Dendritic cell treated with granulocyte-macrophage colony-stimulating factor and Interleukin-4, amounts not matched to agents 40 ng/mL and 50 ng/mL, for 4 days (primary cell): Measurements from ENCODE around the gene JADE2.
"Not testable (repeated sequence)": the region's sequence is repeated elsewhere in the genome, so short reads cannot be mapped to it uniquely, and the experiment has no call there.

Experiments used
- H3K27ac Mint-ChIP-seq: one replicate; pipeline ENCODE4 v1.8.0; 2022; ENCODE audit warnings: mild to moderate bottlenecking, mixed read lengths
- H3K27me3 Mint-ChIP-seq: one replicate; pipeline ENCODE4 v1.8.0; 2022; ENCODE audit warnings: mild to moderate bottlenecking, mixed read lengths
- H3K36me3 Mint-ChIP-seq: one replicate; pipeline ENCODE4 v1.8.0; 2022; ENCODE audit warnings: low read depth, mixed read lengths
- H3K4me1 Mint-ChIP-seq: one replicate; pipeline ENCODE4 v1.8.0; 2022; ENCODE audit warnings: low read depth, mixed read lengths
- H3K4me3 Mint-ChIP-seq: one replicate; pipeline ENCODE4 v1.8.0; 2022; ENCODE audit warnings: mild to moderate bottlenecking, moderate library complexity, mixed read lengths
- H3K9me3 Mint-ChIP-seq: one replicate; pipeline ENCODE4 v1.8.0; 2022; ENCODE audit warnings: mixed read lengths
- intact Hi-C: fragments of 100-400 bp; cut with micrococcal nuclease; formaldehyde crosslinking; loops from one replicate; pipeline ENCODE4 v1.15.0; 2022

Gene JADE2

DNA sequence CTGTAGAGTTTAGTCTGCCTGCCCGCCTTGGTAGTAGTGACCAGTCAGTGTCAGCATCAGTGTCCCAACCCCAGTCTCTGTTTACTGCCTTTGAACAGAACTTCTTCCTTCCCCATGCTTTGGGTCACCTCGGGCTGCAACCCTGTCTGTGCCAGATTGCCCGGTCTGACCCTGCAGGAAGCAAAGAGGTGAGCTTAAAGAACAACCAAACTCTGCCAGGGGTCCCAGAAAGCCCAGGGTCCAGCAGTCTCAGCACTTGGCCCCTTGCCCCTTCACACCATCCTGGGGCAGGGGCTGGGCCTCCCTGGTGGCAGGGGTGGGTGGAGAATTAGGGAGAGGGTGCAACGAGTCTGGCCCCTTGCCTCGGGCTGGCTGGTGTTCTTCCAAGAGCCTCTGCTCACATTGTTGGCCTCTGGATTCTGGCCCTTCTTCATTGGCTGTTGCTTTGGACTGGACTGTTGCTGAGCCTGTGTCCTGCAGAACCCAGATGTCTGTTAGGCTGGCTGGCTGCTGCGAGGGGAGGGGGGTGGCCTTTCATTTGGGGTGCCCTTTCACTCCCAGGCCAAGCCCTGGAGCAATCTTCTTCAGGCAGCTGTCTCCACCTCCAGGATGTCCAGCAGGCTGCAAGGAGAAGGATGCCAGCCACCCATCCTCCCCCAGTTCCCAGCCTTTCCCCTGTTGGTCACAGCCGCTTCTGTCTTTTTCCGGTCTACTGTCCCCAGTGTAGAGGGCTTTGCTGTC lies 55.9 kb downstream of the JADE2 start:
- Mint-ChIP-seq H3K9me3 (no peaks in the 10 kb centered on the region), H3K27me3 (no peaks in the 10 kb centered on the region), H3K4me1 (peaks cover 16% of the 10 kb centered on the region), H3K4me3 (no peak overlapping the region), H3K36me3 (peaks cover 50% of the 10 kb centered on the region), H3K27ac (no peak overlapping the region)
- intact Hi-C loops, result loop anchor here (10.0 kb wide), 2 partner anchors 187 to 377 kb away; no protein-coding TSS in a partner anchor

DNA sequence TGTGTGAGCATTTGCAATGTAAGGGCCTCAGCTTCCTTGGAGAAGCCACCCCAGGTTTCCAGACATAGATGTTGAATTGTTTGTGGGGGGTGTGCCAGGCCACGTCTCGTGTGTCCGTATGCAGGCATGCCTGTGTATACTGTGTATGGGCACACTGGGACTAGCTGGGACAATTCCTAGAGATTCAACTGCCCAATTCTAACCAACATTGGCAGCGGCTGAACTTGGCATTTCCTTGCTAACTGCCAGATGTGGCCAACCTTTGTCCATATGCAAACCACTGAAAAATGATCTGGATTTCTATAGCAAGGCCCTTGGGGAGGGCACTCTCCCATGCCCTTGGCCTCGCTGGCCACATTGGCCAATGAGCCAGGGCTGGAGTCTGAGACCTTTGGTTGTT lies 56.8 kb downstream of the JADE2 start:
- Mint-ChIP-seq H3K27me3 (no peaks in the 10 kb centered on the region), H3K4me1 (peaks cover 13% of the 10 kb centered on the region), H3K4me3 (no peak overlapping the region), H3K27ac (no peak overlapping the region), H3K36me3 (peaks cover 41% of the 10 kb centered on the region), H3K9me3 (no peaks in the 10 kb centered on the region)
- intact Hi-C loops, result loop anchor here (10.0 kb wide), 2 partner anchors 187 to 377 kb away; no protein-coding TSS in a partner anchor

DNA sequence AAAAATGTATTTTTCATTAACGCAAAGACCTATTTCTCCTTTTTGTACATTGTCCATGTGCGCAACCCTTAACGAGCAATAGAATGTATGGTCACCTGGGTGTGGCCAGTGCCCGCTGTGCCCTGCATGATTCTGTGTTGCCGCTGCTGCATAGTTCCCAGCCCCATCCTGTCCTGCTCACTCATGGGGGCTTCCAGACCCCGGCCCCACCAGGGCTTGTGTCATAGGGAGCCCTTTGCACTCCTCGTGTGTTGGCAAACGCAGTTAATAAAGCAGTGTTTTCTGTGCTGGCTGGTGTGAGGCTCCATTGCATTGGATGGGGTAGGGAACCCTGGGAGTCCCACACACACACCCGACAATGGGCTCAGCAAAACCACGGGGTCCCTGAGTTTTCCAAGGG lies 57.5 kb downstream of the JADE2 start:
- no peaks in the 10 kb centered on the region for H3K27me3 Mint-ChIP-seq
- peaks cover 34% of the 10 kb centered on the region for H3K36me3 Mint-ChIP-seq
- H3K4me1 Mint-ChIP-seq, result peaks cover 6% of the 10 kb centered on the region
- no peaks in the 10 kb centered on the region for H3K9me3 Mint-ChIP-seq
- no peak overlapping the region for H3K27ac Mint-ChIP-seq
- no peak overlapping the region for H3K4me3 Mint-ChIP-seq
- intact Hi-C loops, result loop anchor here (10.0 kb wide), 2 partner anchors 188 to 378 kb away; no protein-coding TSS in a partner anchor

DNA sequence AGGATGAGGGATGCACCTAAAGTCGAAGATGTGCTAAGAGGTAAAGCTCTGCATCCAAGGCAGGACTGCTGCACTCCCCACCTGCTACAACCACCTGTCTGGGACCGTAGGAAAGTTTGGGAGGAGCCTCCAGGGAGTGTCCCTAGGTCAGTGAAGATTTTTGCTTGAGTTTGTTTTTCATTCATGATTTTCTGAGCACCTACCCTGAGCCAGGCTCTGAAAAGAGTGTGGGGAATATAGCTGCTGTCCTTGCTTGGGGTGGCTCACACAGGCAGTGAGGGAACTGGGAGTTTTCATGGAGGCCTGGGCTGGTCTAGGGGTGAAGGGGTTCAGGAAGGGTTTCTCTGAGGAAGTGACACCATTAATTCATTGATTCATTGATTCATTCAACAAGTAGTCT lies 58.3 kb downstream of the JADE2 start:
- no peak overlapping the region for H3K27ac Mint-ChIP-seq
- H3K4me1 Mint-ChIP-seq, result peaks cover 6% of the 10 kb centered on the region
- intact Hi-C loops, result loop anchor here (10.0 kb wide), 2 partner anchors 189 to 379 kb away; no protein-coding TSS in a partner anchor
- H3K4me3 Mint-ChIP-seq, result no peak overlapping the region
- H3K27me3 Mint-ChIP-seq, result no peaks in the 10 kb centered on the region
- H3K9me3 Mint-ChIP-seq, result no peaks in the 10 kb centered on the region
- H3K36me3 Mint-ChIP-seq, result peaks cover 26% of the 10 kb centered on the region

DNA sequence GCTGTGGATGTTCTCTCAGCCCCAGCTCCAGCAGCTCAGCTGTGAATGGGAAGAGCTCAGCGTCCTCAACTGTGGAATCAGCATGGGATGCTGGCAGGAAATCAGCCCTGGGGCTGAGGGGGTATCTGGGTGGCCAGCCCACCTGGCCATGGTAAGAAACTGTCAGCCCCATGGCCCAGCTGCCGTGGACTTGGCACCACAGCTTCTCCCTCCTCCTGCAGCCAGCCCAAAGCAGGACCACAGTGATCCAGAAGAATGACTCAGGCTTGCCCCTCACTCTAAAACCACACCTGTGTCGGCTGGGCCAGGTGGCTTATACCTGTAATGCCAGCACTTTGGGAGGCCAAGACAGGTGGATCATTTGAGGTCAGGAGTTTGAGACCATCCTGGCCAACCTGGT lies 59.2 kb downstream of the JADE2 start:
- intact Hi-C loops, result loop anchor here (10.0 kb wide), 2 partner anchors 190 to 380 kb away; no protein-coding TSS in a partner anchor
- Mint-ChIP-seq H3K4me3 (no peak overlapping the region), H3K27me3 (no peaks in the 10 kb centered on the region), H3K27ac (no peak overlapping the region), H3K4me1 (peaks cover 6% of the 10 kb centered on the region), H3K36me3 (peaks cover 17% of the 10 kb centered on the region), H3K9me3 (no peaks in the 10 kb centered on the region)

DNA sequence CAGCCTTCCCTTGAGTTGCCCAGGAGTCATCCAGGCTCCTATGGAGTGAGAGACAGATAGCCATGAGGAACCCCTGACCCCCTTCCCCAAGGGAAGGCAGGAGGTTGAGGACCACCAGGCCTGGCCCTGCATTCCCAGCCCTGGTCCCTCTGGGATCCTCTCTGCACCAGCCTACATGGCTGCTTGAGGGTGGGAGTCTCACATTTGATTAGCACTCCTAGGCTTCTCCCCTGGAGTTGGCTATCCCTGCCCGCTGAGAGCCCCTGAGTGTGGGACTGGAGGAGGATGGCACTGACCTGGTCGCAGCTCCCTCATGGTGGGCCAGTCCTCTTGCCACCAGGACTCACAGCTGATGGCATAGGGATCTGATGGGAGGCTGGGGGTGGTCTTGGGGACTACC lies 60.5 kb downstream of the JADE2 start:
- H3K27me3 Mint-ChIP-seq, result no peaks in the 10 kb centered on the region
- no peaks in the 10 kb centered on the region for H3K9me3 Mint-ChIP-seq
- H3K4me1 Mint-ChIP-seq, result peaks cover 6% of the 10 kb centered on the region
- H3K36me3 Mint-ChIP-seq, result peaks cover 4% of the 10 kb centered on the region
- H3K27ac Mint-ChIP-seq, result no peak overlapping the region
- intact Hi-C loops, result loop anchor here (1.0 to 10.0 kb wide), 3 partner anchors 191 to 381 kb away; no protein-coding TSS in a partner anchor
- no peak overlapping the region for H3K4me3 Mint-ChIP-seq

DNA sequence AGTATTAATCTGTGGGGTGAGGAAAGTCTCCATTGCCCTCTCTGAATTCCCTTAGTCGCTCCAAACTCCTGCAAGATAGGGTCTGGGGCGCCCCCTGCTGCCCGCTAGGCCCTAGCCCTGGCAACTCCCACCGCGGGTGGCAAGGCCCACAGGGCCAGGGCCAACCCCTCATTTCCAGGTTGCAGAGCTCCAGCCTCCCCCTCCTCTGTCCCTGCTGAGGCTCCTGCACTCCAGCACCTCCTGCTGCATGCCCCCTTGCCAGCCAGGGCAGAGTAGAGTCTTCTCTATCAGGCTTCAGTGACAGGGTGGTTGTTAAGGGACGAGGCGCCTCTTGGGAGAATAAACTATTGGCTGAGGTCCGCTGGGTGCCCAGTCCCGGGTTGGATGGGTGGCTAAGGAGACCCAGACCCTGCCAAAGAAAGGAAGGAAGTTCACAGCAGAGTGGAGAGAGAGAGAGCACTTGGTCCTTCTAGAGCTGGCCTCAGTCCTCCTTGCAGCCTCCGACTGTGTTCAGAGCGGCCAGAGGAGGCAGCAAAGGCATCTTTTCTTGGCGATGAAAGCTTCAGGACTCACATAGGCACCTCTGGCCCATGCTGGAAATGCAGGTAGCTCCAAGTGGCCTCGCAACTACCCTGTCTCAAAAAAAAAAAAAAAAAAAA lies 61.5 kb downstream of the JADE2 start:
- H3K4me1 Mint-ChIP-seq, result peaks cover 6% of the 10 kb centered on the region
- H3K27ac Mint-ChIP-seq, result no peak overlapping the region
- no peaks in the 10 kb centered on the region for H3K36me3 Mint-ChIP-seq
- H3K4me3 Mint-ChIP-seq, result no peak overlapping the region
- no peaks in the 10 kb centered on the region for H3K27me3 Mint-ChIP-seq
- H3K9me3 Mint-ChIP-seq, result no peaks in the 10 kb centered on the region
- intact Hi-C loops, result loop anchor here (1.0 to 10.0 kb wide), 3 partner anchors 192 to 382 kb away; no protein-coding TSS in a partner anchor

DNA sequence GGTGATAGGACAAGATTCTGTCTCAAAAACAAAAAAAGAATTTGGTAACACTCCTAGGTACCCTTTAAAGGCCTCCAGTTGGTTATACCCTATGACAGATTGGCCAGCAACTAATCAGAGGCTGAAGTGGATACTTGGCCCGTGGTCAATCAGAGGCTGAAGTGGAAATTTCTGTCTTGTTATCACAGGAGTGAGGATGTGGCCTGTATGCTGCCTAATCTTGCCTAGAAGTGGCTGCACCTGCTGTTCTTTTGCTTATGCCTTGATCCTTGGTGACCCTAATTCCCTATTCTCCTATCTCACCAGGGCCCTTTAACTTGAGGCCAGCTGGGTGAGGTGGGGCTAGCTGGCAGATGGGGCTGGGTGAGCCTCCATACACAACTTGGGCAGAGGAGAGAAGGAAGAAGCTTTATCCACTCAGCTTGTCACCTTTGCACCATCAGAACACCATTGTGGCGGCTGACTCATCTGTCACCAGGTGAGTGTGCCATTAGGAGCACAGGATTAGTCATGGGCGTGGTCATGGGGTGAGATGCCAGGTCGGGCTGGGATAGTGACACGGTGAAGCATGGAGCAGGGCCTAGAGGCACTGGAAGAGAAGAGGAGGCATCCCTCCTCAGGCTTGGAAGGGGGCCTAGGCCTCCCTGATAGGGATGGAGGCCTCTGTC lies 65.7 kb downstream of the JADE2 start:
- Mint-ChIP-seq H3K9me3 (no peaks in the 10 kb centered on the region), H3K27me3 (no peaks in the 10 kb centered on the region), H3K4me3 (no peak overlapping the region), H3K36me3 (no peaks in the 10 kb centered on the region), H3K27ac (no peak overlapping the region), H3K4me1 (peaks cover 6% of the 10 kb centered on the region)
- intact Hi-C loops, result no loop called here

DNA sequence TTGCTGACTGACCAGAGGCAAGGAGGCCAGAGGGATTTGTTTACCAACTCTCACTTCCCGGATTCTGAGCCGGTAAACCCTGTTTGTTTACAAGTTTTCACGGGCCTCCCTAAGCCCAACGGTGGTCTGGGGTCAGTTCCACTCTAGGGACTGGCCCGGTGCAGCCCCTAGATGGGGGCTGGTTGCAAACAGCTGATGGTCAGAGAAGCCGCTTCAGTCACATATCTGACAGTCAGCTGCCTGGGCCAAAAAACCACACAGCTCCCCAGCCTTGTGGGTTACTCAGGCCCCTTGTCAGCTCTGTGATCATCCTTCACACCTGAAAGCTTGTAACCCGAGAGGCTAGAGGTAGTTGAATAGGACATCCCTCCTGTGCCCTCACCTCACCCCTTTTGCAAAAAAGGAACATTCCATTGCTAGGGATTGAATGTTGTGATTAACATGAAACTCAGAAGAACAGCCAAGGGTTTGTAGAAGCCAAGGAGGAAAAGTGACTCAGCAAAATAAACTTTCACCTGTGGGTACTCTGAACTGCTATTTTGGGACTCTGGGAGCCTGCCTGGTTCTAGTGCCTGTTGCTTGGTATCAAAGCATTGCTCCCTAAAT lies 66.8 kb downstream of the JADE2 start:
- no peak overlapping the region for H3K27ac Mint-ChIP-seq
- no peaks in the 10 kb centered on the region for H3K27me3 Mint-ChIP-seq
- H3K36me3 Mint-ChIP-seq, result no peaks in the 10 kb centered on the region
- no peak overlapping the region for H3K4me3 Mint-ChIP-seq
- H3K4me1 Mint-ChIP-seq, result peaks cover under 1% of the 10 kb centered on the region
- intact Hi-C loops, result no loop called here
- no peaks in the 10 kb centered on the region for H3K9me3 Mint-ChIP-seq

DNA sequence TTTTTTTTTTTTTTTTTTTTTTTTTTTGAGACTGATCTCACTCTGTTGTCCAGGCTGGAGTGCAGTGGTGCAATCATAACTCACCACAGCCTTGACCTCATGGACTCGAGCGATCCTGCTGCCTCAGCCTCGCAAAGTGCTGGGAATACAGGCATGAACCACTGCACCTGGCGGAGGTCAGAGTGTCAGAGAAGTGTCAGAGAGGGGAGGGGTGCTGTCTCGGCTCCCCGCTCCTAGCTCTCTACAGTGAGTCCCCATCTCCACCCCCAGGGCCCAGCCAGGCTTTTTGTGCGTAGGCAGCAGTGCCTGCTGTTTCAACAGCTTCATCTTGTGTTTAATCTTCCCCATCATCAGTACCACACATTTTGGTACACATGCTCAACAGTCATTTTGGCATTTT lies 68.9 kb downstream of the JADE2 start:
- Mint-ChIP-seq H3K4me3 (no peak overlapping the region), H3K4me1 (no peaks in the 10 kb centered on the region), H3K27me3 (no peaks in the 10 kb centered on the region), H3K27ac (no peak overlapping the region), H3K9me3 (no peaks in the 10 kb centered on the region), H3K36me3 (no peaks in the 10 kb centered on the region)
- intact Hi-C loops, result no loop called here

DNA sequence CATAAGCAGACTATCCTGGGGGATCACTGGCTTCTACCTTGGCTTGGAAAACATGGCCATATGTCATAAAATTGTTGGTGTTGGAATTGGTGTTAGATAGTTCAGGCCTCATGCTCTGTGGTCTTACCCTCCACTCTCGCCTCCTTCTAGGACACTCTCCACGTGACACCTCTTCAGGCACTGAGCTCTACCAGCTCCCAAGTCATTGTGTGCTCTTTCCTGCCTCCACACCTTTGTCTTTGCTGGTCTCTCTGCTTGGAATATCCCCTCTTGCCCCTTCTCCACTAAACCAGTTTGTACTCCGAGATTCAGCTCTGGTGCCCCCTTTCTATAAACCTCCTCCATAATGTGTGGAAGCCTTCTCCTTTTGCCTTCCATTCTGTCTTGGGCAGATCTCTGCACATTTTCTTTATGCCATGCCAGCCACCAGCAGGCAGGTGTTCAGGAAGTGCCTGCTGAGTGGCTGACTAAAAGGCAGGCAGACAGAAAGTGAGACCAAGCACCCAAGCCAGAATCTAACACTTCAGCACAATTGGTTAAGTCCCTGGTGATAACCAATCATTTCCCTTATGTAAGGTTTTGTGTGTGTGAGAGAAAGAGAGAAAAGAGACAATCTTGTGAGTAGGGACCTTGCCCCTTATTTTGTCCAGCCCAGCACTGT lies 69.5 kb downstream of the JADE2 start:
- no peak overlapping the region for H3K27ac Mint-ChIP-seq
- no peak overlapping the region for H3K4me3 Mint-ChIP-seq
- no peaks in the 10 kb centered on the region for H3K36me3 Mint-ChIP-seq
- H3K4me1 Mint-ChIP-seq, result no peaks in the 10 kb centered on the region
- no peaks in the 10 kb centered on the region for H3K27me3 Mint-ChIP-seq
- intact Hi-C loops, result no loop called here
- H3K9me3 Mint-ChIP-seq, result no peaks in the 10 kb centered on the region

DNA sequence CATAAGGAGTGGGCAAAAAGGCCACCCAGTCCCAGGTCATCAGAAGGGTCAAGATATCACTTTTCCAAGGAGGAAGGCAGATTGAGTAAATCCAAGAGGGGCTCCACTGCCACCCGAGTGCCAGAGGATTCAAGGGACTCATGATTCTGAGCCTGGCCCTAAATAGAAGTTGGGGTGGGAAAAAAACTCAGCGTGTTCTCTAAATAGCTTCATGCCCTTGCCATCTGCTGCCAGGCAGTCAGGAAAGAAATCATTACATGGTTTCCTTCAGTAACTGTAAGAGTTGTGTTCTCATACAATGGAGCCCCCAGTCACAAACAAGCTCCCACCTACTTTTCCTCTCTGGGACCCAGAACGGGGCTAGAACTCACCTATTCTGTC lies 70.0 kb downstream of the JADE2 start:
- intact Hi-C loops, result no loop called here

DNA sequence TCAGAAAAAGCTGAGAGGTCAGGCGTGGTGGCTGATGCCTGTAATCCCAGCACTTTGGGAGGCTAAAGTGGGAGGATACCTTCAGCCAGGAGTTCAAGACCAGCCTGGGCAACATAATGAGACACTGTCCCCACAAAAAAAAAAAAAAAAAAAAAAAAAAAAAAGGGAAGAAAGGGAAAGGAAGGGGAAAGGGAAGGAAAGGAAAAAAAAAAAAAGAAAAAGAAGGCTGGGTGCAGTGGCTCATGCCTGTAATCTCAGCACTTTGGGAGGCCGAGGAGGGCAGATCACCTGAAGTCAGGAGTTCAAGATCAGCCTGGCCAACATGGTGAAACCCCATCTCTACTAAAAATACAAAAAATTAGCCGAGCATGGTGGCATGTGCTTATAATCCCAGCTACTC lies 74.3 kb downstream of the JADE2 start:
- intact Hi-C loops, result not testable (repeated sequence)

More for the DNA sequence above, 70.0 kb downstream of the JADE2 start:
- Mint-ChIP-seq H3K27ac (no peak overlapping the region), H3K9me3 (no peaks in the 10 kb centered on the region), H3K4me3 (no peak overlapping the region), H3K27me3 (no peaks in the 10 kb centered on the region), H3K4me1 (no peaks in the 10 kb centered on the region), H3K36me3 (peaks cover 3% of the 10 kb centered on the region)

More for the DNA sequence above, 74.3 kb downstream of the JADE2 start:
- not testable (repeated sequence) for H3K4me1 Mint-ChIP-seq, H3K9me3 Mint-ChIP-seq, H3K27me3 Mint-ChIP-seq, H3K27ac Mint-ChIP-seq, H3K4me3 Mint-ChIP-seq
- peaks cover 36% of the 10 kb centered on the region for H3K36me3 Mint-ChIP-seq
